ENCODE data around the gene REXO5. TPM values are rescaled to one million over a fixed set of nuclear protein-coding genes. Genes with fewer than 3 reads are reported as not detected.

Gene REXO5
- total RNA-seq, 1 experiment from 2014 or later, result 6.7 TPM

GRCh38 chr16:20873331-20873730 is 67.0 kb downstream of the REXO5 start:
- no peaks in the 10 kb centered on the region for H3K23me2 ChIP-seq (ENCODE audit: insufficient read length, low read depth, low read length, poor library complexity, severe bottlenecking)
- no peak overlapping the region for H3K4me3 Mint-ChIP-seq

More at GRCh38 chr16:20873331-20873730, 67.0 kb downstream of the REXO5 start:
- peaks cover 13% of the 10 kb centered on the region for H3K79me1 ChIP-seq (ENCODE audit: insufficient read depth, low read depth, low read length, poor library complexity, severe bottlenecking)
- H3T11ph ChIP-seq (ENCODE audit: low read length), result no peak overlapping the region
- no peak overlapping the region for H3K56ac ChIP-seq (ENCODE audit: insufficient read length, low read depth, low read length)
- no peak overlapping the region for H2BK20ac ChIP-seq (ENCODE audit: low read depth, low read length, poor library complexity, severe bottlenecking)
- H2BK5ac ChIP-seq (ENCODE audit: insufficient read length, low read length), result no peak overlapping the region
- no peaks in the 10 kb centered on the region for H3K27me3 ChIP-seq (ENCODE audit: insufficient read depth, low read length)
- no peak overlapping the region for H3K18ac ChIP-seq (ENCODE audit: insufficient read length, low read depth, low read length)
- H3K79me2 ChIP-seq (ENCODE audit: insufficient read depth, low read length), result peaks cover 9% of the 10 kb centered on the region; the same call in 1 of the 2 replicates
- no peak overlapping the region for H3K9ac ChIP-seq (ENCODE audit: extremely low read depth, insufficient read length, low read length)
- H2BK15ac ChIP-seq (ENCODE audit: low read depth, low read length), result no peak overlapping the region
- H4K5ac ChIP-seq (ENCODE audit: insufficient read length, low read depth, low read length), result no peak overlapping the region
- no peak overlapping the region for H2BK12ac ChIP-seq (ENCODE audit: insufficient read length, low read depth, low read length)
- no peaks in the 10 kb centered on the region for H3K9me3 ChIP-seq (ENCODE audit: control insufficient read depth, low read depth, low read length)
- no peak overlapping the region for H2BK120ac ChIP-seq (ENCODE audit: low read depth, low read length, poor library complexity, severe bottlenecking)
- no peak overlapping the region for H4K91ac ChIP-seq (ENCODE audit: insufficient read length, low read depth, low read length)
- H3K4me1 Mint-ChIP-seq, result peaks cover 22 to 25% of the 10 kb centered on the region in 2 experiments
- H2AK5ac ChIP-seq (ENCODE audit: insufficient read length, low read length), result no peak overlapping the region
- no peak overlapping the region for H2AFZ ChIP-seq (ENCODE audit: low read length)
- TF ChIP-seq CTCF (conservative IDR thresholded peaks at IDR 0.05), result no peak
- H3K9me3 Mint-ChIP-seq, result no peaks in the 10 kb centered on the region
- H3K4ac ChIP-seq (ENCODE audit: low read depth, low read length), result no peak overlapping the region
- H3K4me2 ChIP-seq (ENCODE audit: insufficient read depth, insufficient read length, low read length), result no peak overlapping the region
- no peak overlapping the region for H3K23ac ChIP-seq (ENCODE audit: insufficient read length, low read depth, low read length)
- H3K27ac Mint-ChIP-seq, result peak overlapping the region in 1 of 3 experiments; percentile 11; a peak in 1 of 7 replicates
- H4K8ac ChIP-seq (replicated peaks; ENCODE audit: insufficient read length, low read depth, low read length), result no peak overlapping the region
- no CpG with 5 or more reads among the region's 3 CpGs for WGBS (ENCODE audit: extremely low coverage, insufficient read length, low lambda C conversion rate)
- no peaks in the 10 kb centered on the region for H4K20me1 ChIP-seq (ENCODE audit: control insufficient read depth, insufficient read depth, insufficient read length)
- H3K27ac ChIP-seq (ENCODE audit: insufficient read length, low read depth, low read length), result no peak overlapping the region
- no peak for DNase-seq
- no peaks in the 10 kb centered on the region for H3K27me3 Mint-ChIP-seq (ENCODE audit: low read depth)
- no peak overlapping the region for H3K14ac ChIP-seq (ENCODE audit: insufficient read depth, low read length)
- no peaks in the 10 kb centered on the region for H3K4me1 ChIP-seq (ENCODE audit: insufficient read depth, low read length)
- peaks cover 0 to 8% (median 0%) of the 10 kb centered on the region in 3 experiments; a peak in 3 of 7 replicates for H3K36me3 Mint-ChIP-seq (ENCODE audit: insufficient read depth in 1 of 3, low read depth in 3 of 3)

Data from H9 (cell line).